A673 (cell line): Measurements from ENCODE around the gene STAP2. TPM values are rescaled to one million over a fixed set of nuclear protein-coding genes. Genes with fewer than 3 reads are reported as not detected.

Source experiments
- BruUV-seq: library from RNA; stranded (reverse); fragments of 400-500 nt; replicated peaks from 2 replicates; lab custom pipeline; 2021; lab: Mats Ljungman, UMichigan
- CTCF ChIA-PET: fragments of 300-600 bp; sonication (Branson Sonifier 250); formaldehyde crosslinking; loops from one replicate; lab custom pipeline; 2022; ENCODE audit warnings: antibody characterized with exemption; lab: Charles Lee
- POLR2A ChIA-PET: fragments of 300-600 bp; sonication (Branson Sonifier 250); formaldehyde crosslinking; loops from one replicate; lab custom pipeline; 2022; ENCODE audit warnings: antibody characterized with exemption; ENCODE audit not compliant: low non-redundant PET; lab: Charles Lee
- DNase-seq: peaks from one replicate; pipeline ENCODE4 v3.0.0-alpha.2; 2015; ENCODE audit warnings: low spot score
- H3K27ac ChIP-seq: fragments of 200-600 bp; sonication (generic); 2 replicates; pipeline ENCODE4 v1.5.1; 2016; ENCODE audit warnings: mixed run types, low read depth, mild to moderate bottlenecking, mixed read lengths, antibody characterized with exemption, low read length; ENCODE audit not compliant: poor library complexity, severe bottlenecking
- H3K27me3 ChIP-seq: fragments of 200-600 bp; sonication (generic); replicated peaks from 2 replicates; pipeline ENCODE4 v1.6.1; 2017; ENCODE audit warnings: mixed run types, low read depth, mild to moderate bottlenecking, mixed read lengths, antibody characterized with exemption, low read length; ENCODE audit not compliant: insufficient read depth, poor library complexity
- H3K36me3 ChIP-seq: fragments of 200-600 bp; sonication (generic); 2 replicates; pipeline ENCODE4 v1.6.1; 2016; ENCODE audit warnings: mixed run types, mild to moderate bottlenecking, mixed read lengths, antibody characterized with exemption, low read length; ENCODE audit not compliant: insufficient read depth, poor library complexity, severe bottlenecking
- H3K4me1 ChIP-seq: fragments of 200-600 bp; sonication (generic); 2 replicates; pipeline ENCODE4 v1.6.1; 2017; ENCODE audit warnings: mixed run types, mild to moderate bottlenecking, mixed read lengths, antibody characterized with exemption, low read length; ENCODE audit not compliant: insufficient read depth, poor library complexity, severe bottlenecking
- H3K4me3 ChIP-seq: fragments of 200-600 bp; sonication (generic); 2 replicates; pipeline ENCODE4 v1.5.1; 2016; ENCODE audit warnings: low read depth, mixed run types, mild to moderate bottlenecking, mixed read lengths, low read length; ENCODE audit not compliant: poor library complexity, severe bottlenecking
- H3K9me3 ChIP-seq: fragments of 200-600 bp; sonication (generic); 2 replicates; pipeline ENCODE4 v1.6.1; 2016; ENCODE audit warnings: mixed run types, low read depth, mild to moderate bottlenecking, mixed read lengths, antibody characterized with exemption, low read length; ENCODE audit not compliant: poor library complexity, severe bottlenecking
- CTCF ChIP-seq: fragments of 300-800, 200-600 bp; sonication (generic); conservative IDR thresholded peaks from 2 replicates; pipeline ENCODE4 v1.5.1; 2017; ENCODE audit warnings: low read depth, mild to moderate bottlenecking, antibody characterized with exemption, low read length, moderate library complexity, mixed read lengths
- EZH2 ChIP-seq: fragments of 200-600 bp; sonication (generic); IDR thresholded peaks from 2 replicates; pipeline ENCODE4 v1.6.1; 2017; ENCODE audit warnings: borderline replicate concordance, low read depth, mild to moderate bottlenecking, mixed read lengths, antibody characterized with exemption, low read length; ENCODE audit not compliant: poor library complexity, severe bottlenecking
- intact Hi-C: fragments of 100-400 bp; cut with micrococcal nuclease; formaldehyde crosslinking; loops from one replicate; pipeline ENCODE4 v1.10.0; 2022; ENCODE audit not compliant: unreplicated experiment
- total RNA-seq: library from RNA; stranded (reverse); gene quantifications from 2 replicates; pipeline ENCODE4 v1.2.3, GENCODE V29; 2021

Gene STAP2
- total RNA-seq, 1 experiment from 2014 or later, result 2.0 TPM

GRCh38 chr19:4359627-4360000 is 21.0 kb upstream of the STAP2 start:
- ChIA-PET POLR2A (no interaction called here), CTCF (no interaction called here)
- Histone ChIP-seq H3K9me3 (no peaks in the 10 kb centered on the region), H3K4me3 (no peak overlapping the region), H3K27me3 (no peaks in the 10 kb centered on the region), H3K4me1 (no peaks in the 10 kb centered on the region), H3K27ac (no peak overlapping the region), H3K36me3 (peaks cover 43% of the 10 kb centered on the region)
- no peak for DNase-seq
- BruUV-seq, result no TSS peak
- TF ChIP-seq CTCF (no peak), EZH2 (no peak)
- intact Hi-C loops, result no loop called here

GRCh38 chr19:4358709-4359626 is 20.3 kb upstream of the STAP2 start:
- Histone ChIP-seq H3K4me1 (no peaks in the 10 kb centered on the region), H3K9me3 (no peaks in the 10 kb centered on the region), H3K27me3 (no peaks in the 10 kb centered on the region), H3K36me3 (peaks cover 42% of the 10 kb centered on the region), H3K4me3 (no peak overlapping the region), H3K27ac (no peak overlapping the region)
- CTCF ChIA-PET, result no interaction called here
- no peak for DNase-seq
- intact Hi-C loops, result no loop called here
- TF ChIP-seq EZH2, result no peak
- no peak for TF ChIP-seq CTCF
- POLR2A ChIA-PET, result interaction anchor here (0.6 kb wide), 1 partner anchor 330 kb away, joined by 5 read pairs; no protein-coding TSS in a partner anchor
- no TSS peak for BruUV-seq

- Histone ChIP-seq H3K27me3 (no peaks in the 10 kb centered on the region), H3K4me3 (no peak overlapping the region), H3K9me3 (no peaks in the 10 kb centered on the region), H3K36me3 (peaks cover 35% of the 10 kb centered on the region), H3K4me1 (no peaks in the 10 kb centered on the region), H3K27ac (no peak overlapping the region)
- BruUV-seq, result no TSS peak
- CTCF ChIA-PET, result no interaction called here
- TF ChIP-seq CTCF (no peak), EZH2 (no peak)
- POLR2A ChIA-PET, result no interaction called here
- no peak for DNase-seq
- intact Hi-C loops, result no loop called here
Measured at GRCh38 chr19:4357921-4358326, 19.3 kb upstream of the STAP2 start.
